Activated CD8-positive, alpha-beta memory T cell treated with anti-CD3 and anti-CD28 coated beads, Interleukin-2, amount 50 U/mL, for 48 hours (primary cell): ENCODE data around the gene TLE6.
"Not testable (repeated sequence)": the region's sequence is repeated elsewhere in the genome, so short reads cannot be mapped to it uniquely, and the experiment has no call there.

Source experiments
- DNase-seq: peaks from one replicate; pipeline ENCODE4 v3.0.0-alpha.2; 2020

The TLE6 gene

DNA sequence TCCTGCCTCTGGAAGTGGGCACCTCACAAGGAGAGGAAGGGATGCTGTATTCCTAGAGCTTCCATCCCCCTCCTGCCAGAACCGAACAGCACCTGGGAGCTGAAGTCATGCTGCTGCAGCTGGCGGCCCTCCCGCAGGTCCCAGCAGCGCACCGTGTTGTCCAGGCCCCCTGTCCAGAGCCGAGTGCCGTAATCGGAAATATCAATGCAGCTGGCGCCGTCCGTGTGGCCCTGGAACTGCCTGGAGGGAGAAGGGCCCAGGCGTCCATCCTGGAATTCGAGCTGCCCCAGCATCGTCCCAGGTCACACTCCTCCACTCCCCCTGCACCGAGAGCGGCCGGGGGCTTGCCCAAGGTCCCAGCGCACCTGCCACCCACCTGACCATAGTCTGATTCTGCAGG, 28.0 kb downstream of the TLE6 start:
- DNase-seq: no peak

DNA sequence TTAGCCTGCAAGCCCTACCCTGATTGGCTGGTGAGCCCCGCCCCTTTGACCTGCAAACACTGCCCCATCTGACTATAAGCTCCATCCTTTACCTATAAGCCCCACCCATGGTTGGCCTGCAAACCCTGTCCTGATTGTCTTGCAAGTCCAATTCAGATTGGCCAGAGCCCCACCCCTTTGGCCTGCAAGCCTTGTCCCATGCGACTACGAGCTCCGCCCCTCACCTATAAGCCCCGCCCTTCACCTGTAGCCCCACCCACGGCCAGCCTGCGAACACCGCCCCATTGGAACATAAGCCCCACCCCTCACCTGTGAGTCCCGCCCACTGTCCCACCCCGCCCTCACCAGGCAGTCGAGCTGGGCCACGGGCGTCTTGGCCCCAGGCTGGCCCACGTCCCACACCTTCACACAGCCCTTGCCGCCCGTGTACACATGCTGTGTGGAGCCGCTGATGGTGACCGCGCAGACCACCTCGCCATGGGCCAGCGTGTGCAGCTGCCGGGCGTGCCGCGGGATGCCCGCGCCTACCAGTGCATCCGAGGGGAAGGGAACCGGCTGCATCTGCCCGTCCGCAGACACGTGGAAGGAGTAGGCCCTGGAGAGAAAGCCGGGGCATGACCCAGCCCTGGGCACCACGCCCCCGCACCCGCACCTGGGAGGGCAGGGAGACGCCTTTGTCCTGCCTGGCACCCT, 28.9 kb downstream of the TLE6 start:
- DNase-seq: no peak

DNA sequence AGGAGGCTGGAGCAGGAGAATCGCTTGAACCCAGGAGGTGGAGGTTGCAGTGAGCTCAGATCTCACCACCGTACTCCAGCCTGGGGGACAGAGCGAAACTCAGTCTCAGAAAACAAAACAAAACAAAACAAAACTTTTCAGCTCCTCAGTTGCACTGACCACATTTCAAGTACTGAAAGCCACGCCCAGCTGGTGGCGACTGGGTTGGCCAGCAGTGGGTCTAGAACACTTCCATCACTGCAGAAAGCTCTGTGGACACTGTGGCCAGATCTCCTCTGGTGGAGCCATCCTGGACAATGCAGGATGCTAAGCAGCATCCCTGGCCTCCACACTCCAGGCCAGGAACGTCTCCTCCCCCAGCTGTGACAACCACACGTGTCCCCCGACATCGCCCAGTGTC, 30.6 kb downstream of the TLE6 start:
- DNase-seq: no peak

- DNase-seq: no peak
Observed at GRCh38 chr19:3008994-3009393, 31.6 kb downstream of the TLE6 start.

DNA sequence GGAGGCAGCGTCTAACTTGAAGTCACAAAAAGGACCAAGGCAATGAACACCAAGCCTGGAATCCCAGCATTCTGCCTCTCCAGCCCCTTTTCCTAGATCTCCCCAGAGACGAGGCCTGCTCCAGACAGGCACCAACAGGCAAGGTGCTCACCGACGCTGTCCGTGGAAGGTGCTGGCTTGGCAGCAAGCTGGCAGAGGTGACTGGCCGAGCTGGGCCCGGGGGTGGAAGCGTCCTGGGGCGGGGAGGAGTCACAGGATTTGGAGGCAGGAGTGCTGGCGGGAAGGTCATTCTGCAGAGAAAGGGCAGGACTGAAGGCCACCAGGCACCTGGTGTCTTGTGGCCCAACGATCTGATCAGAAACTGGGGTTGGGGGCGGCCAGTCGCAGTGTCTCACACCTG, 33.5 kb downstream of the TLE6 start:
- DNase-seq: no peak

GRCh38 chr19:3012059-3012458, 34.7 kb downstream of the TLE6 start:
- DNase-seq: not testable (repeated sequence)

- no peak for DNase-seq
Observed at GRCh38 chr19:3012621-3013262, 35.4 kb downstream of the TLE6 start.

DNA sequence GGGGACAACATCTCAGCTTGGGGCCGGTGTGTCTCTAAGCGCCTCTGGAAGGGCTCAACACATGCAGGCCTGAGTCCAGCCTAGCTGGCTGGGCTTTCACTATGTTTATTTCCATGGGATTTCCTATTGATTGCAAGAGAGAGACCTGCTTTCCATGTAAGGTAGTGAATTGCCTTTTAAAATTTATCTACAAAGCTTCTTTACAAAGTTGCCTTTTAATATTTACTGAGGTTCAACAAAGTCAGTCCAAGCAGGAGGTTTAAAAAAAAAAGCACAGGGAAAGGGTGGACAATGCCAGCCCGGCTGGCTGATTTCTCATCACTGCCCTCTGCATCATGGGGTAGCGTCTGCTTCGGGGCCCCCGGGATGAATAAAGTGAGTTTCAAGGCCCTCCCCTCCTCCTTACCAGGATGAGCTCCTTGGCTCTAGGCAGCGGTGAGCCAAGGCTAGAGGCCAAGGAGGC, 35.9 kb downstream of the TLE6 start:
- DNase-seq: no peak

DNA sequence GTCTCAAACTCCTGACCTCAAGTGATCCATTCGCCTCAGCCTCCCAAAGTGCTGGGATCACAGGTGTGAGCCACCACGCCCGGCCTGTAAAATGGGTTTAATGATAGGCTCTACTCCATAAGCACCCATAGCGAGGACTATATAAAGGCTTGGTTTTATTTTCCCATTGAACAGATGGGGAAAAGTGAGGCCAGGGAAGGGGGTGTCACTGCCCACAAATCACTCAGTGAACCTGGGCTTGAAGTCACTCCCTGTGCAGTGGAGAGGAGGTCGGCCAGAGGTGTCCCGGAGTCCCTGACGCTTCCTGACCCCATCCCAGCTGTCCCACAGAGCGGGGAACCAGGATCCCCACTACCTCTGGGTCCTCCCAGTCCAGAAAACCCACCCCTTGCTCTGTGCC, 36.8 kb downstream of the TLE6 start:
- no peak for DNase-seq

GRCh38 chr19:3015126-3016057, 38.0 kb downstream of the TLE6 start:
- DNase-seq: no peak

GRCh38 chr19:3017923-3018322, 40.6 kb downstream of the TLE6 start:
- no peak for DNase-seq

- DNase-seq: no peak
Observed at GRCh38 chr19:3019211-3019854, 42.0 kb downstream of the TLE6 start.

- no peak for DNase-seq
Observed at GRCh38 chr19:3020321-3020960, 43.1 kb downstream of the TLE6 start.

DNA sequence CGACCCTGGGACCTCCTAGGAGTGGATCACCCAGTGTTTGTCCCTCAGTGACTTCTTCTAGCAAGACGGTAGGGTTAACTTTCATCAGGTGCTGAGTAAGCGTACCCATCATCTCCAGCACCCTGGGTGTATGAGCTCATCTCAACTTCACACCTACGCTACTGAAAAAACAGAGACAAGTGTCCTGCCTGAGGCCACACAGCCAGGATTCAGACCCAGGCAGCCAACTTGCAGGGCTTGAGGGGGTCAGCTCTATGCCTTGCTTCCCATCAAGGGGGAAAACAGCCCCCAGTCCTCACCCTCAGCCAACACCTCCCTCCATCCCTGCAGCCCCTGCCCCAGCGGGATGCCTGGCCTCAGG, 47.1 kb downstream of the TLE6 start:
- no peak for DNase-seq

DNA sequence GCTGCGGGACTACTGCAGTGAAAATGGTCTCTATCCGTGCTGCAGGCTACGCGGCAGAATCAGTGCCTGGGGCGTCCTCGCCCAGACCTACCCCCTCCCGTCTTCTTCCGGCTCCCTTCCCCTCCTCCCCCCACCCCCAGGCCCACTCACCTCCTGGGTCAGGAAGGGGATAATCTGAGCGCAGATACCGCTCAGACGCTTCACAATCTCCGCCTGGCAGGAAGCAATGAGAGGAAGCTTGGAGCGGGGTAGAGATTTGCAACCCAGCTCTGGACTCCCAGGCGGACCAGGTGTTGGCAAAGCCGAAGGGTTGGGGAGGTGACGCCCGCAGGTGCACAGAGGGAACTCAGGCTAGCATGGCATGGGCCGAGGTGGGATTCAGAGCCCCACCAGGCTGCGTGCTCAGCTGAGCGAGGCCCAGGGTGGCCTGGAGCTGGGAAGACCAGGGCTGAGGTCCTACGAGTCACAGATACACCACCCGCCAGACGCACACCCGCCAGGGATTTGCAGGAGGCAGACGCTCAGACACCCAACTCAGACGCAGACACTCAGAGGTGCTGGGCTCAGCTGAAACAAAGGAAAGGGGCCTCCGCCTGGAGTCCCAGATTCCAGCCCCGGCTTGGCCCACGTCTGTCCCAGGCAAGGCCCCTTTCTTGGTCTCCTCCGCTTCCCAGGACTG, 47.6 kb downstream of the TLE6 start:
- no peak for DNase-seq

- DNase-seq: no peak
Observed at GRCh38 chr19:3025549-3025886, 48.2 kb downstream of the TLE6 start.

DNA sequence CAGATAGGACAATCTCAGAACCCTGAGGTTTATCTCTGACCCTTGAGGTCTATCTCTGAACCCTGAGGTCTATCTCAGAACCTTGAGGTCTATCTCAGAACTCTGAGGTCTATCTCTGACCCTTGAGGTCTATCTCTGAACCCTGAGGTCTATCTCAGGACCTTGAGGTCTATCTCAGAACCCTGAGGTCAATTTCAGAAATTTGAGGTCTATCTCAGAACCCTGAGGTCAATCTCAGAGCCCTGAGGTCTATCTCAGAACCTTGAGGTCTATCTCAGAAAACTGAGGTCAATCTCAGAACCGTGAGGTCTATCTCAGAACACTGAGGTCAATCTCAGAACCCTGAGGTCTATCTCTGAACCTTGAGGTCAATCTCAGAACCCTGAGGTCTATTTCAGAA, 49.4 kb downstream of the TLE6 start:
- no peak for DNase-seq

GRCh38 chr19:3027292-3027691, 49.9 kb downstream of the TLE6 start:
- no peak for DNase-seq

DNA sequence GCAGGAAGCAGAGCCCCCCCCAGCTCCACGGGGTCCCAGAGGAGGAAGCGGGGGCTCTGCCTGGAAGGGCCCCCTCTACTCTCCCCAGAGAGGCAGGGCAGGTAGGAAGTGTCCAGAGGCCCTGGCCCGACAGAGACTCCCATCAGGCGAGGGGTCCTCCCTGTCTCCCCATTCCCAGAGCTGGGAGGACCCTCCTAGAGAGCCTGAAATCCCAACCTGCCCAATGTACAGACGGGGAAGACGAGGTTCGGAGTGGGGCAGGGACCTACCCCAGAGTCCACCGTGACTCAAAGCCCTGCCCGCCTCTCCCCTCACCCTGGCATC, 50.6 kb downstream of the TLE6 start:
- no peak for DNase-seq

GRCh38 chr19:3028305-3029064, 51.1 kb downstream of the TLE6 start:
- no peak for DNase-seq

- no peak for DNase-seq
Observed at GRCh38 chr19:3029065-3029923, 51.9 kb downstream of the TLE6 start, which contains the start of gene TLE2. Gene TLE2, minus strand, starts transcription at chr19:3029280. Its CDS starts 376 bp downstream, at chr19:3028904.
